Osteocyte (in vitro differentiated cells): ENCODE results near the gene PSMB5. TPM values are rescaled to one million over a fixed set of nuclear protein-coding genes. Genes with fewer than 3 reads are reported as not detected.

Source experiments
- total RNA-seq: library from RNA; stranded (reverse); gene quantifications from 2 replicates; pipeline ENCODE4 v1.2.1, GENCODE V29; 2021

The PSMB5 gene
- total RNA-seq, 1 donor from 2014 or later, result 147 TPM

Other genes with a start within 250 kb of the PSMB5 start
- 1.2 and 1.6 TPM in 2 replicates for gene SLC7A7, start 219.5 kb downstream of the PSMB5 start, total RNA-seq
- gene MRPL52, start 205.0 kb downstream of the PSMB5 start, total RNA-seq, result 74.3 and 74.7 TPM in 2 replicates
- 490 and 518 TPM in 2 replicates for gene MMP14, start 198.3 kb downstream of the PSMB5 start, total RNA-seq
- 171 and 182 TPM in 2 replicates for gene LRP10, start 163.2 kb downstream of the PSMB5 start, total RNA-seq
- 0.18 and 0.35 TPM in 2 replicates for gene REM2, start 151.7 kb downstream of the PSMB5 start, total RNA-seq
- gene RBM23, start 115.8 kb downstream of the PSMB5 start, total RNA-seq, result 89.4 and 93.3 TPM in 2 replicates
- gene PRMT5, start 105.5 kb downstream of the PSMB5 start, total RNA-seq, result 58.4 and 68.4 TPM in 2 replicates
- 39.9 and 40.9 TPM in 2 replicates for gene HAUS4, start 77.8 kb downstream of the PSMB5 start, total RNA-seq
- 111 and 115 TPM in 2 replicates for gene AJUBA, start 52.3 kb downstream of the PSMB5 start, total RNA-seq
- gene C14orf93, start 24.8 kb downstream of the PSMB5 start, total RNA-seq, result 11.4 and 12.4 TPM in 2 replicates
- not detected in 2 replicates for gene PSMB11, start 7.3 kb upstream of the PSMB5 start, total RNA-seq
- gene CDH24, start 22.6 kb upstream of the PSMB5 start, total RNA-seq, result 13.3 and 13.7 TPM in 2 replicates
- gene ACIN1, start 60.2 kb upstream of the PSMB5 start, total RNA-seq, result 219 and 241 TPM in 2 replicates
- 51.8 and 61.3 TPM in 2 replicates for gene C14orf119, start 60.6 kb upstream of the PSMB5 start, total RNA-seq
- gene CIROP, start 70.1 kb upstream of the PSMB5 start, total RNA-seq, result not detected in 2 replicates
- not detected in 2 replicates for gene CEBPE, start 84.4 kb upstream of the PSMB5 start, total RNA-seq
- gene SLC7A8, start 148.8 kb upstream of the PSMB5 start, total RNA-seq, result 0.52 and 0.75 TPM in 2 replicates
- gene RNF212B, start 203.0 kb upstream of the PSMB5 start, total RNA-seq, result not detected in 2 replicates